Endothelial cell of umbilical vein (primary cell): Measurements from ENCODE around the gene GLI2.

ENCODE experiments used
- EZH2 ChIP-seq: IDR thresholded peaks from 2 replicates; pipeline ENCODE4 v1.6.1; 2012; ENCODE audit warnings: borderline replicate concordance, low read depth, mild to moderate bottlenecking, moderate library complexity, low read length, inconsistent platforms; ENCODE audit not compliant: severe bottlenecking
- FOS ChIP-seq: IDR thresholded peaks from 2 replicates; pipeline ENCODE4 v1.6.1; 2011; ENCODE audit warnings: mild to moderate bottlenecking, low read length, moderate library complexity, borderline replicate concordance; ENCODE audit not compliant: insufficient read depth
- MYC ChIP-seq: IDR thresholded peaks from one replicate; pipeline ENCODE4 v1.6.1; 2011; ENCODE audit warnings: mild to moderate bottlenecking, low read depth, low read length
- POLR2A ChIP-seq: IDR thresholded peaks from 2 replicates; pipeline ENCODE4 v1.6.1; 2012; ENCODE audit warnings: low read depth, mild to moderate bottlenecking, control low read depth, low read length
- POLR2AphosphoS5 ChIP-seq: IDR thresholded peaks from 2 replicates; pipeline ENCODE4 v1.6.1; 2012; ENCODE audit warnings: low read depth, mild to moderate bottlenecking, control low read depth, low read length, moderate library complexity; ENCODE audit not compliant: insufficient read depth
- TF ChIP-seq, protein P1 (sequence below), 2 donors: IDR thresholded peaks; 1 replicate in 1 of 2; 2 replicates in 1 of 2; pipeline ENCODE4 v1.5.1; 2011; ENCODE audit warnings: low read length in 2 of 2, mild to moderate bottlenecking in 2 of 2, moderate library complexity in 2 of 2, control low read depth in 1 of 2, inconsistent platforms in 1 of 2, low read depth in 1 of 2; ENCODE audit not compliant: insufficient read depth in 1 of 2; ENCODE audit errors: extremely low read depth in 1 of 2
- TF ChIP-seq, protein P2 (sequence below): IDR thresholded peaks from 2 replicates; pipeline ENCODE4 v1.6.1; 2011; ENCODE audit not compliant: insufficient read depth, insufficient read length

DNA sequence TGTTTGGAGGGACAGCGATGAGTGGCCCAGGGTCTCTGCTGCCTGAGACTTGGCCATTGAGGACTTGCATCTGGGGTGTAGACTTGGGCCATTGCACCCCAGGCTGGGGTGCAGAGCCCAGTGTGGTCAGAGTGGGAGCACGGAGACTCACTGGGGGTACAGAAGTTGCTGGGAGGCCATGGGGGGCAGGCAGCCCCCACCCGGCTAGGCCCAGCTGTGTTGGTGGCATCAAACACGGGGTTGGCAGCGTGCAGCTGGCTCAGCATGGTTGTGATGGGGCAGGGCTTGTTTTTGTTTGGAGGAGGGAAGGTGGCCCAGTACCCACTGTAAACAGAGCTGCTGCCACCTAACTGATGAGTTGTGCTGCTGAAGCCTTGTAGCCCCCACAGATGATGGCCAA is 42.1 kb downstream of the GLI2 start:
- TF ChIP-seq, protein P1, sequence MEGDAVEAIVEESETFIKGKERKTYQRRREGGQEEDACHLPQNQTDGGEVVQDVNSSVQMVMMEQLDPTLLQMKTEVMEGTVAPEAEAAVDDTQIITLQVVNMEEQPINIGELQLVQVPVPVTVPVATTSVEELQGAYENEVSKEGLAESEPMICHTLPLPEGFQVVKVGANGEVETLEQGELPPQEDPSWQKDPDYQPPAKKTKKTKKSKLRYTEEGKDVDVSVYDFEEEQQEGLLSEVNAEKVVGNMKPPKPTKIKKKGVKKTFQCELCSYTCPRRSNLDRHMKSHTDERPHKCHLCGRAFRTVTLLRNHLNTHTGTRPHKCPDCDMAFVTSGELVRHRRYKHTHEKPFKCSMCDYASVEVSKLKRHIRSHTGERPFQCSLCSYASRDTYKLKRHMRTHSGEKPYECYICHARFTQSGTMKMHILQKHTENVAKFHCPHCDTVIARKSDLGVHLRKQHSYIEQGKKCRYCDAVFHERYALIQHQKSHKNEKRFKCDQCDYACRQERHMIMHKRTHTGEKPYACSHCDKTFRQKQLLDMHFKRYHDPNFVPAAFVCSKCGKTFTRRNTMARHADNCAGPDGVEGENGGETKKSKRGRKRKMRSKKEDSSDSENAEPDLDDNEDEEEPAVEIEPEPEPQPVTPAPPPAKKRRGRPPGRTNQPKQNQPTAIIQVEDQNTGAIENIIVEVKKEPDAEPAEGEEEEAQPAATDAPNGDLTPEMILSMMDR (IDR thresholded peaks at IDR 0.05; ENCODE audit: extremely low read depth in 1 of 2, insufficient read depth in 1 of 2, low read depth in 1 of 2, low read length in 2 of 2), result no peak
- TF ChIP-seq, protein P2, sequence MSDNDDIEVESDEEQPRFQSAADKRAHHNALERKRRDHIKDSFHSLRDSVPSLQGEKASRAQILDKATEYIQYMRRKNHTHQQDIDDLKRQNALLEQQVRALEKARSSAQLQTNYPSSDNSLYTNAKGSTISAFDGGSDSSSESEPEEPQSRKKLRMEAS, result no peak
- TF ChIP-seq POLR2AphosphoS5 (no peak), POLR2A (no peak), FOS (no peak), EZH2 (no peak), MYC (no peak)
